Mucosa of descending colon (tissue), 3 donors: Measurements from ENCODE around the gene LAMA3. TPM values are rescaled to one million over a fixed set of nuclear protein-coding genes. Genes with fewer than 3 reads are reported as not detected.
"Not testable (repeated sequence)": the region's sequence is repeated elsewhere in the genome, so short reads cannot be mapped to it uniquely, and the experiment has no call there.

ENCODE experiments used
- ATAC-seq: fragments of 200-7000 bp; cut with Tn5 transposase; one replicate; pipeline ENCODE4 v1.9.1; 2020; ENCODE audit warnings: mild to moderate bottlenecking, moderate library complexity
- DNase-seq, 3 donors: peaks; one replicate each; pipeline ENCODE4 v3.0.0-alpha.2; 2020
- H3K36me3 ChIP-seq: fragments of 200-600 bp; one replicate; pipeline ENCODE4 v1.8.0; 2021; ENCODE audit warnings: low read depth, mild to moderate bottlenecking
- H3K4me1 ChIP-seq: fragments of 200-600 bp; one replicate; pipeline ENCODE4 v1.8.0; 2021; ENCODE audit warnings: low read depth, mild to moderate bottlenecking
- H3K4me3 ChIP-seq: fragments of 200-600 bp; one replicate; pipeline ENCODE4 v1.8.0; 2021; ENCODE audit warnings: mild to moderate bottlenecking
- H3K9me3 ChIP-seq: fragments of 200-600 bp; one replicate; pipeline ENCODE4 v1.8.0; 2021; ENCODE audit warnings: mild to moderate bottlenecking
- CTCF ChIP-seq: fragments of 200-600 bp; IDR thresholded peaks from one replicate; pipeline ENCODE4 v1.8.0; 2022; ENCODE audit warnings: antibody characterized with exemption, mild to moderate bottlenecking
- intact Hi-C, 2 donors: fragments of 100-400 bp; cut with DNase I in 1 of 2; cut with micrococcal nuclease in 1 of 2; formaldehyde crosslinking; loops; one replicate each; pipeline versions ENCODE4 v1.11.0 to v1.11.1; 2022; cut with DNase I, micrococcal nuclease
- total RNA-seq, 3 donors: library from RNA; stranded (reverse); fragmentation: NEBNext Ultra II Directional in 2 of 3; extraction: Animal tissue kit (Norgen Biotek cat#: 25700) in 2 of 3; gene quantifications; one replicate each; pipeline versions ENCODE4 v1.2.1 to v1.2.4, GENCODE V29; 2021 to 2023
- donor health status: DM: no; HTN: no; CAD: no; lungs with moderate emphysema.
- donor health status: DM: no; HTN: no; CAD: no.
- donor health status: DM: no; HTN: yes; CAD: no.

Gene LAMA3
- total RNA-seq, 3 donors from 2014 or later: 29.0 to 62.0 (median 49.0) TPM

DNA sequence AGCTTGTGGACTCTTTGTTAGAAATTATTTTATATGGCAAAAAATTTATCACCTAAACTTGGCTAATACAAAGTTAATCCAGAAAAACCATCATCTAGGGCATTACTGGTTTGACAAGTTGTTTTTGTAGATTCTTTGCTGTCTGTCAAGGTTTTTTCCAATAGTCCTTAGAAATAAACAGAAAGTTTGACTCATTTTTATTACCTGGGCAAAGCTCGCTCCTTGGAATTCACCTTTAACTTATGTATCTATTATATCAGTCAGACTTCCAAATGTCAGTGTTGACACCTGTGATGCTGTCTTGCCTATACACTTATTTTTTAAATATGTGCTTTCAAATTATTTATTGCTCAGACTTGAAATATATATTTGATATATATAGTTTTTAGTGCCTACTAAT is 21.7 kb downstream of the LAMA3 start:
- ATAC-seq (peak; percentile 90), DNase-seq (peak in 1 of 3 donors; percentile 33)
- Histone ChIP-seq H3K4me1 (peaks cover 13% of the 10 kb centered on the region), H3K36me3 (no peaks in the 10 kb centered on the region), H3K4me3 (no peak overlapping the region), H3K9me3 (peaks cover 5% of the 10 kb centered on the region)
- TF ChIP-seq CTCF: no peak
- intact Hi-C loops: no loop called here

DNA sequence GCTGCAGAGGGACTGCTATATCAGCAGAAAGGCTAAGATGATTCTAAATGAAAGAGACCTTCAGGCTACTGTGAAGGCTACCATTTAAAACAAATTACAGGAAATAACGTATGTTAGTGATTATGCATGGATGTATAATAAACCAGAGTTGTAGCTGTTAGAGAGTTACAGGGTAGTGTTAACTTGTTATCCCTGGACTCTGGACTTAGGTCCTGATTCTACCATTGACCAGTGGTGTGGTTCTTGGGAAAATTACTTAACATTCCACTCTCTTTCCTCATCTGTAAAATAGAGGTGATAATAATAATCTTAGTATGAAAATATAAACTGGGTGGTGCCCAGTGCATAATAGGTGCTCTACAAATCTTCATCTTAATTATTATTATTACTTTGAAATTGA is 22.2 kb downstream of the LAMA3 start:
- DNase-seq (no peak), ATAC-seq (peak; percentile 91)
- Histone ChIP-seq H3K9me3 (peaks cover 5% of the 10 kb centered on the region), H3K4me1 (peaks cover 13% of the 10 kb centered on the region), H3K36me3 (no peaks in the 10 kb centered on the region), H3K4me3 (no peak overlapping the region)
- no peak for TF ChIP-seq CTCF
- intact Hi-C loops: no loop called here

DNA sequence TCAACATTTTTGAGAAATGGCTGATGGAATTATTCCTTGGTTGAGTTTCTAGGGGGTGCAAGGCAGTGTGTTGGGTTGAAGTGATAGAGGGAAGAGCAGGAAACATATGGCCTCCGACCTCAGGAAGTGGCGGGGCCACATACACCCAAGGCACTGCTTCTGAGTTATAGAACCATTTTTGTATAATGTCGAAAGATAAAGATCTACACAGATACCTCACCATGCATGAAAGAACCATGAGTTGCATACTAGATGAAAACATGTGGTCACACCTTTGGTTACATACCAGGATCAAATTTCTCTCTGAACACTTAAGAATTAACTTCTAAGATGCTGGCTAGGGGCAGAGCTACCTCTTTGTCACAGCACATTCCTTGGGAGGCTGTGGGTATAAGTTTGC is 23.2 kb downstream of the LAMA3 start:
- no peaks in the 10 kb centered on the region for H3K36me3 ChIP-seq
- intact Hi-C loops: no loop called here
- peaks cover 13% of the 10 kb centered on the region for H3K4me1 ChIP-seq
- no peak overlapping the region for H3K4me3 ChIP-seq
- DNase-seq: no peak
- TF ChIP-seq CTCF: no peak
- ATAC-seq: no peak
- no peaks in the 10 kb centered on the region for H3K9me3 ChIP-seq

GRCh38 chr18:23714576-23714975 is 25.3 kb downstream of the LAMA3 start:
- no peak for TF ChIP-seq CTCF
- peaks cover 13% of the 10 kb centered on the region for H3K4me1 ChIP-seq
- H3K4me3 ChIP-seq: no peak overlapping the region
- intact Hi-C loops: no loop called here
- DNase-seq: no peak
- no peak for ATAC-seq
- no peaks in the 10 kb centered on the region for H3K36me3 ChIP-seq
- no peaks in the 10 kb centered on the region for H3K9me3 ChIP-seq

DNA sequence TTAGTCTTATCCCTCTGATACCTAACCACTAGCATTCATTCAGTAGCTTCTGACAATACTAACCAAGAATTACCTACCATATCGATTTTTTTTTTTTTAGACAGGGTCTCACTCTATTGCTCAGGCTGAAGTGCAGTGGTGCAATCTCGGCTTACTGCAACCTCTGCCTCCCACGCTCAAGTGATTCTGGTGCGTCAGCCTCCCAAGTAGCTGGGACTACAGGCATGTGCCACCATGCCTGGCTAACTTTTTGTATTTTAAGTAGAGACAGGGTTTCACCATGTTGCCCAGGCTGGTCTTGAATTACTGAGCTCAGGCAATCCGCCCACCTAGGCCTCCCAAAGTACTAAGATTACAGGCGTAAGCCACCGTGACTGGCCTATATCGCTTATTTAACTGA is 26.8 kb downstream of the LAMA3 start:
- DNase-seq, H3K4me3 ChIP-seq, H3K36me3 ChIP-seq, ATAC-seq, H3K9me3 ChIP-seq, intact Hi-C loops, H3K4me1 ChIP-seq: not testable (repeated sequence)

- no peaks in the 10 kb centered on the region for H3K36me3 ChIP-seq
- intact Hi-C loops: no loop called here
- no peak overlapping the region for H3K4me3 ChIP-seq
- no peak for DNase-seq
- peaks cover 2% of the 10 kb centered on the region for H3K4me1 ChIP-seq
- ATAC-seq: no peak
- H3K9me3 ChIP-seq: no peaks in the 10 kb centered on the region
- no peak for TF ChIP-seq CTCF
Measured at GRCh38 chr18:23716516-23716915, 27.3 kb downstream of the LAMA3 start.
